GM12873 (cell line): ENCODE measurements around the gene DPP7.

ENCODE experiments used
- CTCF ChIP-seq: IDR thresholded peaks from 2 replicates; pipeline ENCODE4 v1.5.1; 2012; ENCODE audit warnings: low read depth, mild to moderate bottlenecking, moderate library complexity, low read length, control low read depth; ENCODE audit not compliant: insufficient read depth; ENCODE audit errors: missing control alignments

The DPP7 gene

GRCh38 chr9:137130176-137130755 is 15.7 kb upstream of the DPP7 start:
- no peak for TF ChIP-seq CTCF

GRCh38 chr9:137129456-137130175 is 15.1 kb upstream of the DPP7 start:
- TF ChIP-seq CTCF, result no peak

GRCh38 chr9:137128862-137129455 is 14.4 kb upstream of the DPP7 start:
- no peak for TF ChIP-seq CTCF

GRCh38 chr9:137128158-137128861 is 13.8 kb upstream of the DPP7 start:
- TF ChIP-seq CTCF, result no peak

- no peak for TF ChIP-seq CTCF
Observed at GRCh38 chr9:137127301-137128157, 13.0 kb upstream of the DPP7 start.

- no peak for TF ChIP-seq CTCF
Observed at GRCh38 chr9:137126786-137127185, 12.3 kb upstream of the DPP7 start.
